HG03095 (cell line): ENCODE results near the gene FXN.
"Not testable (repeated sequence)": the region's sequence is repeated elsewhere in the genome, so short reads cannot be mapped to it uniquely, and the experiment has no call there.

Experiments used
- ATAC-seq: cut with Tn5 transposase; IDR thresholded peaks from one replicate; pipeline ENCODE4 v1.9.1; 2021; ENCODE audit warnings: moderate library complexity; ENCODE audit not compliant: unreplicated experiment

FXN gene

GRCh38 chr9:69065660-69066059 is 30.1 kb downstream of the FXN start:
- ATAC-seq: no peak

- ATAC-seq: no peak
Observed at GRCh38 chr9:69066955-69067354, 31.4 kb downstream of the FXN start.

- no peak for ATAC-seq
Observed at GRCh38 chr9:69070201-69070600, 34.6 kb downstream of the FXN start.

GRCh38 chr9:69071059-69071458 is 35.5 kb downstream of the FXN start:
- ATAC-seq: no peak

- no peak for ATAC-seq
Observed at GRCh38 chr9:69073103-69073502, 37.6 kb downstream of the FXN start.

- ATAC-seq: no peak
Observed at GRCh38 chr9:69074801-69075200, 39.2 kb downstream of the FXN start.

- ATAC-seq: no peak
Observed at GRCh38 chr9:69076550-69076949, 41.0 kb downstream of the FXN start.

- no peak for ATAC-seq
Observed at GRCh38 chr9:69078069-69078468, 42.5 kb downstream of the FXN start.

GRCh38 chr9:69078581-69078980 is 43.0 kb downstream of the FXN start:
- no peak for ATAC-seq

GRCh38 chr9:69079186-69079585 is 43.6 kb downstream of the FXN start:
- no peak for ATAC-seq

- no peak for ATAC-seq
Observed at GRCh38 chr9:69081261-69081660, 45.7 kb downstream of the FXN start.

GRCh38 chr9:69083321-69083720 is 47.8 kb downstream of the FXN start:
- no peak for ATAC-seq

- ATAC-seq: no peak
Observed at GRCh38 chr9:69085569-69086283, 50.2 kb downstream of the FXN start.

GRCh38 chr9:69086312-69086711 is 50.8 kb downstream of the FXN start:
- ATAC-seq: no peak

- ATAC-seq: no peak
Observed at GRCh38 chr9:69086769-69087168, 51.2 kb downstream of the FXN start.

GRCh38 chr9:69089082-69089481 is 53.5 kb downstream of the FXN start:
- no peak for ATAC-seq

GRCh38 chr9:69089491-69089890 is 53.9 kb downstream of the FXN start:
- no peak for ATAC-seq

GRCh38 chr9:69090140-69090750 is 54.7 kb downstream of the FXN start:
- ATAC-seq: no peak

- ATAC-seq: no peak
Observed at GRCh38 chr9:69090946-69091345, 55.4 kb downstream of the FXN start.

GRCh38 chr9:69093471-69094103 is 58.0 kb downstream of the FXN start:
- ATAC-seq: no peak

- ATAC-seq: not testable (repeated sequence)
Observed at GRCh38 chr9:69094361-69095135, 59.0 kb downstream of the FXN start.

- ATAC-seq: no peak
Observed at GRCh38 chr9:69097064-69097463, 61.5 kb downstream of the FXN start.
